GM18519 (cell line): ENCODE measurements around the gene PDIK1L.

Experiments used
- ATAC-seq: cut with Tn5 transposase; IDR thresholded peaks from one replicate; pipeline ENCODE4 v1.9.1; 2021; ENCODE audit warnings: mild to moderate bottlenecking, moderate library complexity; ENCODE audit not compliant: unreplicated experiment, low FRiP score

The PDIK1L gene

DNA sequence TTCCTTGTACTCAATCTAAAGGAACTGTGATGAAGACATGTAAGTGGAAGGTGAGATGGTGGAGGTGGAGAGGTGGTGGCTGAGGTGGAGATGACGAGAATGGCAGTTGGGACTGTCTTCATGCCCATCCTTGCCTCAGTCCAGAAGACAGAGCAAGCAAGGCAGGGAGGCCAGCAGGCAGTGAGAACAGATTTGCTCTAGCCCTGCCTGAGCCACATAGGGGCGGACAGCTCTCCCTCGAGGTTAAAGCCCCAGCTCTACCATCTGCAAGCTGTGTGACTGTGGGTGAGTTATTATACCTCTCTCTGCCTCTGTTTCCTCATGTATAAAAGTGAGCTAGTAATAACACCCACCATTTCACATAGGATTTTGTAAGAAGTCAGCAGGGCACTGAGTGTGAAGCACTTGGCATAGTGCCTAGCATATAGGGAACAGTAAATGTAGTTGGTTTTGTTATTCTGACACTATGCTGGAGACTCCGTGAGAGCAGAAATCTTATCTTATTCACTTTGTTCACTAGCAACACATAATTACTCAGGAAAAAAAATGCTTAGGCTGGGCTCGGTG, 42.4 kb downstream of the PDIK1L start:
- no peak for ATAC-seq

DNA sequence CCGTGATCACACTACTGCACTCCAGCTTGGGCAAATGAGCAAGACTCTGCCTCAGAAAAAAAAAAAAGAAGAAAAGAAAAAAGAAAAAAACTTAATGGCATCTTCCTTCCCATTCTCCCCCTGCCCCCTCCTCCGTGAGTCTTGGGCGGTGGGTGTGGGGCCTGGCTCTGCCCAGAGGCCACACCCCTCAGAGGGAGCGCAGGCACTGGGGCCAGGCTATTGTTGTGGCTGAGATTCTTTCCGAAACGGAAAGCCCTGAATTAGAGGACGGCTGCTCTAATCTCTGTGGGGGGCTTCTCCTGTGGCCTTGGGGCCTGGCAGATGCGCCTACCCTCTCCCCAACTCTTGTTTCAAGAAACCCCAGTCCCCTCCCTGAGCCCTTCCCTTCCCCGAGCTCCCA, 43.1 kb downstream of the PDIK1L start:
- no peak for ATAC-seq

DNA sequence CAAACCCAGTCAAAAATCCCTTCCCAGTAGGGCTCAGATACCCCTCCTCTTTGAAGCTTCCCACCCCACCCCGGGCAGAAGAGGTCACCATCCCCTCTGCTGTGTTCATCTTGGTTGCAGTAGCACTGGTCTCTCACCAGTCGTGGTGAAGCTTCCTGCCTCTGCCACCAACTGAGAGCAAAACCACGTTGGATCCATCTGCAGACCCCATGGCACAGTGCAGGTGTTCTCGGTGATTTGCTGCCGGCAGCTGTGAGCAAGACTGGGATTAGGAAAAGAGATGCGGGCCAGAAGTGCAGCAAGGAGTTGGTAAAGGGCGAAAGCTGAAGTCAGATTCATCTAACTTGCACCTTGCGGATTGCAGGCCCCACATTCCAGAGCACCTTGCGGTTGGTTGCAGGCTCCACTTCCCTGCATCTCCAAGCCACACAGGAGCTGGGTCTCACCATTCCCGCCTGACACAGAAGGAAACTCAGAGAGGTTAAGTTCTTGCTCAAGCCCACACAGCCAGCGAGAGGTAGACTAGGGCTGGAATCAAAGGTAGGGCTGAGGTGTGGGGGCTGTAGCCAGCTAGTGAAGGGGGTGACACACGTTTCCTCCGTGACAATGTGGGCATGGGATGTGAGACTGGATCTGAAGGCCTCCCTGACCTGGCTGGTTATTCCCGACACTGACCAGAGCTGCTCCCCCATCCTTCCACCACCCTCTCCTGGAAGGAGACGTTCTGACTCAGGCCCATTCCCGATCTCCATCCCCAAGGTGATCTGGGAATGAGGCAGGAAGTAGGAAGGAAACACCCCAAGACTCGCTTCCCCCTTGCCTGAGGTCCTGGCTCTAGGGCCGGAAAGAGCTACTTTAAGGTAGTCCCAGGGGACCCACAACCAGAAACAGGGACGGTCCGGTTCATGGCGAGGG, 44.0 kb downstream of the PDIK1L start:
- no peak for ATAC-seq

DNA sequence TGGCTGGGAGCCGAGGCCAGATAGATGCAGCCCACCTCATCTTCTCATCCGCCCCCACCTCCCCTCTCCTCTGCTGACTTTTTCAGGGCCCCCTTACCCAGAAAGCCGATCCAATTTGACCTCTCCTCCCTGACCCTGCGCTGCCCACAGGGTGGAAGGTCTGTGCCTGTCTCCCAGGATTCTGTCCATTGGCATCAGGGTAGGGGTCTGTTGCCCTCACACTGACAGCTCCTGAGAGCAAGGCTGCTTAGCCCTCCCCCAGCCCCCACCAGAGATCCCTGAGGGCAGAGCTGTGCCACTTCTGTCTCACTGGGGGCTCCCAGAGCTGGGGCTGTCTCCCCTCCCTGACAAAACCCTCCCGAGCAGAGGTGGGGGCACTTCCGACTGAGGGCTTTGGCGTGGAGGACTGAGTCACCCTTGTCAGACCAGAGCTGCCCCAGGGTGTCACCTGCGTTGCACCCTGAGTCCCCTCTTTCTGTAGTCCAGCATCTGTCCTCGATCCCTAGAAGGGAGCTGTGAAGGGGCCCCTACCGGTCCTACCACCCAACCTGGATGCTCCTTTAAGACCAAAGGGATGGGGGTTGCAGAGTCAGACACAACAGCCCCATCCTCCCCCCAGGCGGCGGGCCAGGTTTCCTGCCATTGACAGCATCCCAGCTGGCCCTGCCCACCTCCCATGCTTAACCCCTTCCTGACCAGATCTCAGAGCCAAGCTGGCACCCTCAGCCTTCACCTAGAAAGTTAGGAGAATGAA, 44.8 kb downstream of the PDIK1L start:
- ATAC-seq = no peak

DNA sequence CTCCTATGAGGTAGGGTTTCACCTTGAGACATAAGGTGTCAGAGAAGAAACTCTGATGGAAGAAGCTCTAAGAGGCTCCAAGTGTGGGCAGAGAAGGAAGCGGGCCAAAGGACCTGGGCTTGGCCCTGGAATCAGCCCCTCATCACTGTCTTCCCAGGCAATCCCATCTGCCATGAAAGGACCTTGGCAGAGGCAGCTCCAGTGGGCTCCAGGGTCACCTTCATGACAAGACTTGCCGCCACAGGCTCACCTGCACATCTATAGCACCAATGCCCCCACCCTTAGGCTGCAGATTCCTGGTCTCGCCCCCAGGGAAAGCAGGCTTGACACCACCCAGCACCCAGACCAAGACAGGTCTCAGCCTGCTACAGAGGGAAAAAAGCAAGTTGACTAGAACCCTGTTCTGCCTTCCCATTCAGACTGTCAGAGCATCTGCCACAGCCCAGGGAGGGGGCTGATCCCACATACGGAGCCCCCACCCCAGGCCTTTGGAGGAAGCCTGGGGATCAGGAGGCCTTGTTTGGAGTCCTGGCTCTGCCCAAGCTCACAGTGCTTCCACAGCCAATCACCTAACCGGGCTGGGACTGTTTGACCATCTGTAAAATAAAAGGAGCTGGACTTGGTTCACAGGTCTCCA, 46.8 kb downstream of the PDIK1L start:
- ATAC-seq = no peak

DNA sequence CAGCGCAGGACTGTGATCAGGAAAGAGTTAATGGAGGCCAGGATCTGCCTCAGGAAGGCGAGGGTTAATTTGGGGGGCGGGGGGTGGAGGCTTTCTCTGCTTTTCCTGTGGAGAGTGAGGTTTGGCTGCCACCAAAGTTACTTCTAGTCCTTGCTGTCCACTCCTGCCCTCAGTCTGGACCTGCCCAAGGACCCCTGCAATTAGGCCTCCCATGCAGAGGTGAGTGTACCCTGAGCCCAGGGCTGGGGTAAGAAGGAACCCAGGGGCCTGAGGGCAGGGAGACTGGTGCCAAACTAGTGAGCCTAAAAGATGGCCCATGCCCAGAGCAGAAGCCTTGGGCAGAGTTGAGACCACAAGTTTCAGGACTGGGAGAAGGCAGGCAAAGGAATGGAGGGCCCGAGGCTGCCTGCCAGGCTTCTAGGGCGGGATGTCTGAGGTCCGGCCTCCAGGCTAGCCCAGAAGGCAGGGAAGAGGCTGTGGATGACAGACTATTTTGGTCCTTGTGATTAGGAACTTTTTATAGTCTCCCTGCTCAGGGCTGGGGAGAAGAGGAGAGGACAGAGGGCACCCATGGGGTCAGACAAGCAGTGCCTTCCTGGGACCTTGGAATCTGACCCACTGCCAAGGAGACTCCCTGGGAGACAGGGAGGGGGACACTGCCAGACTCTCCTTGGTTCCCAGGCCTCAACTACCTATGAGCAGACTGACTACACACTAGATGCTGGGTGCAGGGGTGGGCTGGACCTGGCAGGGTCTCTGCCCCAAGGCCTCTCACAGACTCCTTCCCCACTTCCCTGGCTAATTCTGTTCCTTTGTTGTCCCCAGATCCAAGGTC, 47.5 kb downstream of the PDIK1L start, which contains the start of gene FAM110D:
Gene FAM110D, plus strand, starts transcription at position 172 of the 835 bp plus-strand sequence. CDS start 2,213 bp downstream, outside the sequence.
- ATAC-seq = no peak

DNA sequence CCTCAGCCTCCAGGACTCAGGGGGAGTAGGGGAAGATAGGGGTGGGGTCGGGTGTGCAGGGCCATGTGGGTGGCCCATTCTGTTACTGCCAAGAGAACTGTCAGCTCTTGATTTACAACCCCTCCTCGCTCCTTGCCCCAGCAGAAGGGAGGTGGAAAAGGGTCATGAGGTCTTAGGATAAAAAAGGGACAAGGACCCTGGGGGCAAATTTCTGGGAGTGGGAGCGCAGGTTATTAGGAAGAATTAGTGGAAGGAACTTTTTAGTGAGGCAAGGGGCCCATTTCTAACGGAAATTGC, 48.1 kb downstream of the PDIK1L start:
- ATAC-seq = no peak

DNA sequence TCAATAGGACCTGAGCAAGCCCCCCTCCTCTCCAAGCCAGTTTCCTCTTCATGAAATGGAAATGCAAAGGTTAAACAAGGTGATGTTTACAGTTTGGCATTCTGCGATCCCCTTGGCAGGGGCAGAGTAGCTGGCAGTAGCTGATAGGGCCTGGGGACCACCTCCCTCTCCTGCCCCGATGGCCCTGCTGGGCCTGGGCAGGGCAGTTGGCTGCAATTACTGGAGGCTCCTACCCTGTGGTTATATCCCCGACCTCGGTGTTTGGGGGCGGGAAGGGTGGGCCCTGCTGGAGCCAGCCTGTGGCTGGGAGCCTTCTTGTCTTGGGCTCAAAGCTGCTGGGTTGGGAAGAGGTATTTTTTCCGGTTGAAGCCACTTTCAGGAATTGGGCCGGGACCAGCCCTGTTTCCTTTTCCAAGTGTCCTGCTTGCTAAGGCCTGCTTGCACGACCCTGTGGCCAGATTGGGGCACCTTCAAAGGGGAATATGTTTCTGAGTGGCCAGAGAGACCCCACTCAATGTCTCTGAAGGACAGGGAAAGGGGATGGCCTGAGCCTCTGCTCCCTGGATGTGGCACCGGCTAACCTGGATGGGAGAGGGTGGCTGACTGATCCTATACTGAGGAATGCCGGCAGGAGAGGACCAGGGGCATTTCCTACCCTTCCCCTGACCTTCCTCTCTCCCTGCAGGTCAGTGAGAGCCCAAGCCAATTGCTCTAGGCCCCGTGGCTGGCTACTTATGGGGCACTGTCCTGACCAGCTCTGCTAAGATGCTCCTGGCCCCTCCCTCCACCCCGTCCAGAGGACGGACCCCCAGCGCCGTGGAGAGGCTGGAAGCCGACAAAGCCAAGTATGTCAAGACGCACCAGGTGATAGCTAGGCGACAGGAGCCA, 49.1 kb downstream of the PDIK1L start:
- ATAC-seq = no peak

DNA sequence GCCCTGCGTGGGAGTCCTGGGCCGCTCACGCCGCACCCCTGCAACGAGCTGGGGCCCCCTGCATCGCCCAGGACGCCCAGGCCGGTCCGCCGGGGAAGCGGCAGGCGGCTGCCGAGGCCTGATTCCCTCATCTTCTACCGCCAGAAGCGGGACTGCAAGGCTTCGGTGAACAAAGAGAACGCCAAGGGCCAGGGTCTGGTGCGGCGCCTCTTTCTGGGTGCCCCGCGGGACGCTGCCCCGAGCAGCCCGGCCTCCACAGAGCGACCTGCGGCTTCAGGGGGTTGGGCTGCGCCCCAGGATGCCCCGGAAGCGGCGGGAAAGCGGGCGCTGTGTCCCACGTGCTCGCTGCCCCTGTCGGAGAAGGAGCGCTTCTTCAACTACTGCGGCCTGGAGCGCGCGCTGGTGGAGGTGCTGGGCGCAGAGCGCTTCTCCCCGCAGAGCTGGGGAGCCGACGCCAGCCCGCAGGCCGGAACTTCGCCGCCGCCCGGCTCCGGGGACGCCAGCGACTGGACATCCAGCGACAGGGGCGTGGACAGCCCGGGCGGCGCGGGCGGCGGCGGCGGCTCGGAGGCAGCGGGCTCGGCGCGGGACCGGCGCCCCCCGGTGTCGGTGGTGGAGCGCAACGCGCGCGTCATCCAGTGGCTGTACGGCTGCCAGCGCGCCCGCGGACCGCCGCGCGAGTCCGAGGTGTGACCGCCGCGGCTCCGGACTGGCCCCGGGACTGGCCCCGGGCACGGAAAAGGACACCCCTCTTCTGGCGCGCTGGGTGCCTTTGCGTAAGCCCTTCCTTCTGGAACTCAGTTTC, 50.0 kb downstream of the PDIK1L start:
- no peak for ATAC-seq

DNA sequence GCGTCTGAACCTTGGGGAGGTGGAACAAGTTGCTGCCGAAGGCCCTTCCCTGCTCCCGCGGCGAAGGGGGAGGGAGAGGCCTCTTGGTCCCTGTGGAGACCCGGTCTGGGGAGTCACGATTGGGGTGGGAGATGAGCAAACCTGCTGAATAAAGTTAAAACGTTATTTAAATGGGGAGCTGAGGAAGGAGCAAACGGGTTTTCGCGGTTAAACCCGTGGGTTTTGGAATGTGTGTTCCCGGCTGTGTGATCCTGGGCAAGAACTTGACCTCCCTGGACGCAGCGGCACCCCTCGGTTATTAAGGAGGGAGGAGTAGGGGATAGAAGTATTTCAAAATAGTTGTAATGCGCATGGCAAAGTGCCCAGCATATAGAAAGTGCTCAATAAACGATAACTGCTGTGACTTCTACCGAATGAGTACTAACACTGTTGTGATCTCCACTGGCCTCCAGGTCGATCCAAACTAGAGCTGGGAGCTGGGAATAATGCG, 50.6 kb downstream of the PDIK1L start:
- ATAC-seq = no peak

DNA sequence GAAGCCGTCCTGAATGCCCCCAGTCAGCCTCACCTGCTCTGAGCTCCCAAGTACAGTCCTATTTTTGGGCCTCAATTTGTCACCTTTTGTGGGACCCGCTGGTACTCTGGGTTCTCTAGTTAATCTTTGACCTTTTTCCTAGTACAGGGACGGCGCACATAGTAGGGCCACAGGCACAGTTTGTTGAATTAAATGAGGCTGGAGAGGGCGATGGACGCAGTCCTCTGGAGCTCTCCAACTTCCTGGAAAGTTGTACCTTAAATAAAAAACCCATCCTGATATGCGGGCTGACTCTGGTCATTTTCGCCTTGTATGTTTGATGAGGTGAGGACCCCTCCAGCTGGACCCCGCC, 52.0 kb downstream of the PDIK1L start:
- ATAC-seq = no peak

DNA sequence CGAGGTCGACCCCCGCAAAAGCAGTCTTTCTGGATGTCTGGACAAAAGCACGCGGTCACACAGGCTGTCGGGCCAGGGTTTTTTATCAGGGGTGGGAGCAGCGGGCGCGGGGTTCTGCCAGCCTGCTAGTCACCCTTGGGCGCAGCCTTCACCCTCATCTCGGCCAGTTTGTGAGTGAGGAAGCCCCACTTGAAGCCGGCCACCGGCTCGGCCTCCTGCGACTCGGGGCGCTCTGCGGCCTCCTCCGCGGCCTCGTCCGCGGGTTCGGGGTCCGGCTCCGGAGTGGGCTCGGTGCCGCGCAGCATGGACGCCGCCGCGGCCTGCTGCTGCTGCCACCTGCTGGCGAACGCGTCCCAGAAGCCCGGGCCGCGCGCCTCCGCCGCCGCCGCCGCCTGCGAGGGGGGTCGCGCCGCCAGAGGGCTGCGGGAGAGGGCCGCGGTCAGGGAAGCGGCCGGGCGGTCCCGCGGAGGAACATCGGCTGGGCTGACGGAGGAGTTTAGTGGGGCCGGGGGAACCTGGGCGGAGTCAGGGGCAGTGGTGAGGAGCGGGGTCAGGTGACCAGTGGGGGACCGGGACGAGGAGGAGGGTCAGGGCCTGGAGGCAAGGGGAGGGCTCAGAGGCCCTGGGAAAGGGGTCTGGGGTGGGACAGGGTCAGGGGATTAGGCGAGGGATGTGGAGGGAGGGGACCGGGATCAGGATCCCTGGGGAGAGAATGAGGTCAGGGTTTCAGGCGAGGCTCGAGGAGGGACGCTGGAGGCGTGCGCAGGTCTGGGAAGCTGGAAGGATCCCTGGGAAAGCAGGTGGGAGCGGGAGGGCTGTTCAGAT, 52.6 kb downstream of the PDIK1L start:
- no peak for ATAC-seq

DNA sequence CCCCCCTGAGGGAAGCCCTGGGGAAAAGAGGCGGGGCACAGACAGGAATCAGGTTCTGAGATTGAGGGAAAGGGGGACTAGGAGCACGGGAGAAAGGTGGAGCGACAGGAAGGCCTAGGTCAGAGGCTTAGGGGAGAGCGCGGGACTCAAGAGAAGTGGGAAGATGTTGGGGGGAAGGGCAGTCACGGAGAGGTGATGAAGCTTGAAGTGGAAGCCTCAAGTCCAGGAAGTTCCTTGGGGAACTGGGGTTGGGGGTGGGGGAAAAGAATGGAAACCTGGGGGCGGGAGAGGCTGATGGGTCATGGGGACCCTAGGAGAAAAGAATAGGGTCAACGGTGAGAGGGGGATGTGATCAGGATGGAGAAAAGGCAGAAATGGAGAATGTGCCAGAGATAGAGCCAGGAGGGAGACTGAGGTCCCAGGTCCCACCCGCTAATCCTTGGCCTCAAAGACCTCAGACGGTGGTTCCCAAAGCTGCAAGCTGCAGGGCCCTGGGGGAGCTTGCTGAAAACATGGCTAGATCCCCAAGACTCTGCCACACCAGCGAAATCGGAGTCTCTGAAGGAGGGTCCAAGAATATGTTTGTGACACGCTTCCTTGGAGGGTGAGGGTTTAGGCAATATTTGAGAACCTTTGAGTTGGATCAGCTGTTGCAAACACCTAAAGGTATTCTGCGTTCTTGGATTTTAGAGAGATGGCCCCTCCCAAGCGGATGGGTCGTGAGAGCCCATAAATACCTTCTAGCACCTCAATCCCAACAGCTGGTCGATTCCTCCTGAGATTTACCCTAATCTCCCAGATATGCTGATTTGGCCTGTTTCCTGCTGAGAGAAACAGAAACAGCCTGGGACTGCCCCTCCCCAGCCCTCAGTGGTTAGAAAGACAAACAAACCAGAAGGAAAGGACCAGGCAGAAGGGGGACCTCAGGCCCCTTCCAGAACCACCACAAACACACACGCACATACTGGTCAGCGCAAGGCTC, 53.5 kb downstream of the PDIK1L start:
- ATAC-seq = no peak

DNA sequence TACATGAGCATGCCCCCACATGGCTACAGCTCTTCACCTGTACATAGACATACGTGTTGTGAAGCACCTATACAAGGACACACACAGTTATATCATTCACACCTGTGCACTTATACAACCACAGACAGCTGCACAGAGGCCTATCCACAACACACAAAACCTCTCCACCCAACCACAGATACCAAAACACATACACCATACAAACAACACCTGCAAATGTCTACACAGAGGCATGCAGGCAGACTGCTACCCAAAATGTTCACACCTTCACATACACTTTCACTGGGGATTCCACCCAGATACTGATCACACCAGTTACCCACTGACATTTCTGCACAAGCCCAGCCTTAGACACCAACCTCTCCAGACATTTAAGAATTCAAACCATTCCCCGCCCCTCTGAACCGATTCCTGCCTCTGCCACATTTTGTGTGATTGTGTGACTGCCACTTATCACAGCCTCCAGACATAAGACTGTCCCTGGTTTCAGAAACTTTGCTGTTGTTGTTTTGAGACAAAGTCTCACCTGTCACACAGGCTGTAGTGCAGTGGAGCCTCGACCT, 55.2 kb downstream of the PDIK1L start:
- no peak for ATAC-seq

DNA sequence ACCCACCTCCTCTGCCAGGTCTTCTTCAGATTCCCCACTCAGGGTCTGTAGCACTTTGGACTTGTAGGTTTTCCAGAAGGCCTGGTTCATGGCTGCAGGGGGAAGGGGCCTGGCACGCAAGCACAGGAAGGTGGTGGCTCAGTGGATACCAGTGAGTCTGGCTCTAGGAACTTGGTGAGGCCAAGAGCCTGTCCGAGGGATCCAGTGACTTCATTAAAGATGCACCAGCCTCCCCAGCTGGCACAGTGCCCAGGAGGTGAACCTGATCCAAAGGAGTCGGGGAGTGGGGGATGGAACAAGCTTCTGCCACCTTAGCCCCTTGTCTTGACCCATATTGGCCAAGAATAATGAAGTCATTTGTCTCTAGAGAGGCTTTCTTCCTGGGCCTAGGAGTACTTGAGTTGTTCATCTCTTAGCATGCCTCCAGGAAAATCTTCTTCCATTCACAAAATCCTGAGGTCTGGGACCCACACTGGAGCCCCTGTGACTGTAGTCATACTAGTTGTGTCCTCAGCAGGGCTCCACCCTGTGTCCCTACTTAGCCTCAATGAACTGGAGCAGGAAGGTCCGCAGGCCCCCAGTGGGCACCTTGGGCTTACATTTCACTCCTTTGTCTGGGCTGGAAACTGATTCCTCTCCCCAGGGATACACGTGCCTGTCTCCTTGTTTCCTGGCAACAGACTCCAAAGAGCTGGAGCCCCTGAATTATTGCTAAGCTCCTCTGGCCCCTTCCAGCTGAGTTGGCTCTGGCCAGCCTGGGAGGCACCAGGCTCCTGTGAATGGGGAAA, 57.0 kb downstream of the PDIK1L start, which contains the start of gene C1orf232:
Gene C1orf232, minus strand, starts transcription at position 554 of the 788 bp plus-strand sequence. Its CDS starts 464 bp downstream, at position 90.
- ATAC-seq = no peak
